ENCODE measurements around the gene PHACTR3.

DNA sequence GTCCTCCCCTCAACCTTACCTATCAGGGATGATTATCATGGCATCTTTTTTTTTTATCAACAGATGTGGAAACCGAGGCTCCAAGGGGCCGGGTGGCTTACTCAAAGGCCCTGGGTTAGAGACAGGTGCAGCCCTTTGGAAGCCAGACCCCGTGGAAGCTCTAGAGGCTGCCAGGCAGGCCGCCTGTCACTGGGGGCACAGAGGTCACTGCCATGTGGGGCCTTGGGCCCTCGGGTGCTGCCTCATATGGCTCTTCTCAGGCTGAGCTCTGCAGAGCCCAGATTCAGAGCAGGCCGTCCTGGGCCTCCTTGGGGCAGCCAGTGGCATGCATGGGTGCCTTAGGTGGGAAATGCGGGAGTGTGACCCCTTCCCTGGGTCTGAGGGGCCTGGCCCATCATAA, 136.3 kb downstream of the PHACTR3 start:
- TF ChIP-seq, protein P1, sequence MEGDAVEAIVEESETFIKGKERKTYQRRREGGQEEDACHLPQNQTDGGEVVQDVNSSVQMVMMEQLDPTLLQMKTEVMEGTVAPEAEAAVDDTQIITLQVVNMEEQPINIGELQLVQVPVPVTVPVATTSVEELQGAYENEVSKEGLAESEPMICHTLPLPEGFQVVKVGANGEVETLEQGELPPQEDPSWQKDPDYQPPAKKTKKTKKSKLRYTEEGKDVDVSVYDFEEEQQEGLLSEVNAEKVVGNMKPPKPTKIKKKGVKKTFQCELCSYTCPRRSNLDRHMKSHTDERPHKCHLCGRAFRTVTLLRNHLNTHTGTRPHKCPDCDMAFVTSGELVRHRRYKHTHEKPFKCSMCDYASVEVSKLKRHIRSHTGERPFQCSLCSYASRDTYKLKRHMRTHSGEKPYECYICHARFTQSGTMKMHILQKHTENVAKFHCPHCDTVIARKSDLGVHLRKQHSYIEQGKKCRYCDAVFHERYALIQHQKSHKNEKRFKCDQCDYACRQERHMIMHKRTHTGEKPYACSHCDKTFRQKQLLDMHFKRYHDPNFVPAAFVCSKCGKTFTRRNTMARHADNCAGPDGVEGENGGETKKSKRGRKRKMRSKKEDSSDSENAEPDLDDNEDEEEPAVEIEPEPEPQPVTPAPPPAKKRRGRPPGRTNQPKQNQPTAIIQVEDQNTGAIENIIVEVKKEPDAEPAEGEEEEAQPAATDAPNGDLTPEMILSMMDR (IDR thresholded peaks at IDR 0.05) = no peak
- TF ChIP-seq, protein P2, sequence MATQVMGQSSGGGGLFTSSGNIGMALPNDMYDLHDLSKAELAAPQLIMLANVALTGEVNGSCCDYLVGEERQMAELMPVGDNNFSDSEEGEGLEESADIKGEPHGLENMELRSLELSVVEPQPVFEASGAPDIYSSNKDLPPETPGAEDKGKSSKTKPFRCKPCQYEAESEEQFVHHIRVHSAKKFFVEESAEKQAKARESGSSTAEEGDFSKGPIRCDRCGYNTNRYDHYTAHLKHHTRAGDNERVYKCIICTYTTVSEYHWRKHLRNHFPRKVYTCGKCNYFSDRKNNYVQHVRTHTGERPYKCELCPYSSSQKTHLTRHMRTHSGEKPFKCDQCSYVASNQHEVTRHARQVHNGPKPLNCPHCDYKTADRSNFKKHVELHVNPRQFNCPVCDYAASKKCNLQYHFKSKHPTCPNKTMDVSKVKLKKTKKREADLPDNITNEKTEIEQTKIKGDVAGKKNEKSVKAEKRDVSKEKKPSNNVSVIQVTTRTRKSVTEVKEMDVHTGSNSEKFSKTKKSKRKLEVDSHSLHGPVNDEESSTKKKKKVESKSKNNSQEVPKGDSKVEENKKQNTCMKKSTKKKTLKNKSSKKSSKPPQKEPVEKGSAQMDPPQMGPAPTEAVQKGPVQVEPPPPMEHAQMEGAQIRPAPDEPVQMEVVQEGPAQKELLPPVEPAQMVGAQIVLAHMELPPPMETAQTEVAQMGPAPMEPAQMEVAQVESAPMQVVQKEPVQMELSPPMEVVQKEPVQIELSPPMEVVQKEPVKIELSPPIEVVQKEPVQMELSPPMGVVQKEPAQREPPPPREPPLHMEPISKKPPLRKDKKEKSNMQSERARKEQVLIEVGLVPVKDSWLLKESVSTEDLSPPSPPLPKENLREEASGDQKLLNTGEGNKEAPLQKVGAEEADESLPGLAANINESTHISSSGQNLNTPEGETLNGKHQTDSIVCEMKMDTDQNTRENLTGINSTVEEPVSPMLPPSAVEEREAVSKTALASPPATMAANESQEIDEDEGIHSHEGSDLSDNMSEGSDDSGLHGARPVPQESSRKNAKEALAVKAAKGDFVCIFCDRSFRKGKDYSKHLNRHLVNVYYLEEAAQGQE (IDR thresholded peaks at IDR 0.05; ENCODE audit: insufficient read depth in 1 of 2, low read depth in 2 of 2, low read length in 1 of 2) = no peak
